GM20431 (cell line): Measurements from ENCODE around the gene RGPD3.

Experiments used
- in situ Hi-C: fragments of 300-500 bp; cut with MseI, MboI; formaldehyde crosslinking; loops from one replicate; pipeline ENCODE4 v1.15.0; 2020; ENCODE audit warnings: low sequenced_read_pairs; ENCODE audit not compliant: unreplicated experiment

Gene RGPD3

DNA sequence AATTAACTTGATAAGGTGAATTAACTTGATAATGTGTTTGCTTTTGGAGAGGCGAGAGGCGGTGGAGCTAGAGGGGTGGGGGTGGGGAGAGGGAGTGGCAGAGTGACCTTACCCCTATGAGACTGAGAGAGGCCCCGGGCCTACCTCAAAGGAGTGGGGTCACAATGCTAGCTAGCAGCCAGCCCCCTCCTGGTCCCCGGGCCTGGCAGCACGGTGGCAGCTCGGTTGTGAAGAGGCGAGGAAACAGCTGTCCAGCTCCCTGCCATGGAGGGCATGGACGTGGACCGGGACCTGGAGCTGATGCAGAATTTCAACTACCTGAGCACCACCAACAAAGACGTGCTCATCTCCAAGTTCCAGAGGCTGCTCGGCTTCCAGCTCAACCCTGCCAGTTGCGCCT is 123.9 kb downstream of the RGPD3 start:
- in situ Hi-C loops = no loop called here

DNA sequence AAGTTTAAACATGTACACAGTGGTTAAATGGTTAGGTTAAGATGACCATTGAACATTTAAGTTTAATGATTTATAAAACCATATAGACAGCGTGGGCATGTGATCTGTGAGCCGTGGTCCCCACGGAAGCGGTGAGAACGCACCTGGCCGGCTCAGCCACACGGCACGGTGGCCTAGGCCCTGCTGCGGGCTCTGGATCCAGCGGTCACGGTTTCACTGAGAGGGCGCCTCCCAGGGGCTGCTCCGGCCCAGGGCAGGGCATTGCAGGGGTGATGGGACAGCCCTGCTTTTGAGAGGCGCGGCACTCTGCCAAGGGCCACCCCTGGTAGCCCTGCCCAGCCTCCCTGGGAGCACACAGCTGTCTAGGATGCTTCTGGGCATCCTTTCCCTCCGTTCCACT is 124.9 kb downstream of the RGPD3 start:
- in situ Hi-C loops = no loop called here

DNA sequence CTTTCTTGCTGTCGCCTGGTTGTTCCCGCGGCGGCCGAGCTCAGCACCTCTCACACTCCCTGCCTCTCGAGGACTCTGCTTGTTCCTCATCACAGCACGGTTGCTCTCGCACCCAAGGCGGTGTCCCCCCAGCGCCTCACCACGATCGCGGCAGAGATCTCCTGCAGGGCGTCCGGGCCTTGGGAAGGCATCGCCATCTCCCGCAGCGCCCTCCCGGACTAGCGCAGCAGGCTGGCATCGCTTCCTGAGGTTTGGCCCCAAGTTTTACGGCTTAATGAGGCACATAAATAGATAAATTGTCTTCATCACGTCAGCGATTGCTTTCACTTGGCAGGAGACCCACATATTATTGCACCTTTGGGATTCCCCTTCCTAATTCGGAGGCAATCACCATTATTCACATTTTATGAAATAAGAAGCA is 125.4 kb downstream of the RGPD3 start:
- in situ Hi-C loops = no loop called here

DNA sequence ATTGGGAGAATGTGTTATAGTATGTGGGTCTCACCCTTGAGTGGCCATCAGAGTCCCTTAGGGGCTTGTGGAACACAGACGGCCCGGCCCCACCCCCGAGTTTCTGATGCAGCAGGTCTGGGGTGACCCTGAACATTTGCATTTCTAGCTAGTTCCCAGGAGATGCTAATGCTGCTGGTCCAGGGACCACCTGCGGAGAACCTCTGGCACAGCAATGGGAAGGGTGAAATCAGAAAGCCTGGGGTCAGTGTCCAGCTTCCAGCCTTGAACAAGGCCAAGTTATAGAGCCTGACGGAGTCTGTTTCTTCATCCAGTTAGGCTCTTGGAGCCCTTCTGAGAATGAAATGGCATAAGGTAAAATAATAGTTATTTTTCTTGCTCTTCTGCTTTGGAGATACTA is 126.5 kb downstream of the RGPD3 start:
- in situ Hi-C loops = no loop called here
